Liver (tissue), 9 donors: ENCODE results near the gene NDUFC2. TPM values are rescaled to one million over a fixed set of nuclear protein-coding genes. Genes with fewer than 3 reads are reported as not detected.
A peak's percentile ranks its signal among the peaks of the same experiment; 100 is the strongest.
"Not testable (repeated sequence)": the region's sequence is repeated elsewhere in the genome, so short reads cannot be mapped to it uniquely, and the experiment has no call there.

Experiments used
- DNase-seq: peaks from one replicate; pipeline ENCODE4 v3.0.0-alpha.2; 2017; ENCODE audit warnings: low spot score
- H3K27ac ChIP-seq, 2 donors: one replicate each; pipeline ENCODE4 v1.7.0; 2013; ENCODE audit warnings: inconsistent platforms in 2 of 2, low read length in 2 of 2, control low read depth in 1 of 2, low read depth in 1 of 2, mild to moderate bottlenecking in 1 of 2
- H3K27me3 ChIP-seq, 4 donors: one replicate each; pipeline versions ENCODE4 v1.6.1 to v1.7.0; 2013; ENCODE audit warnings: low read length in 3 of 4, inconsistent platforms in 1 of 4, mild to moderate bottlenecking in 1 of 4, moderate library complexity in 1 of 4; ENCODE audit not compliant: control insufficient read depth in 4 of 4, insufficient read depth in 4 of 4
- H3K36me3 ChIP-seq, 4 donors: one replicate each; pipeline versions ENCODE4 v1.6.1 to v1.7.0; 2013; ENCODE audit warnings: low read length in 3 of 4, mild to moderate bottlenecking in 3 of 4, low read depth in 1 of 4, moderate library complexity in 1 of 4; ENCODE audit not compliant: control insufficient read depth in 4 of 4, insufficient read depth in 3 of 4
- H3K4me1 ChIP-seq, 4 donors: one replicate each; pipeline versions ENCODE4 v1.6.1 to v1.7.0; 2013; ENCODE audit warnings: low read length in 3 of 4, mild to moderate bottlenecking in 3 of 4, moderate library complexity in 1 of 4; ENCODE audit not compliant: control insufficient read depth in 4 of 4, insufficient read depth in 4 of 4
- H3K4me3 ChIP-seq, 3 donors: one replicate each; pipeline versions ENCODE4 v1.6.1 to v1.7.0; 2013; ENCODE audit warnings: low read length in 3 of 3, control low read depth in 1 of 3, low read depth in 1 of 3, mild to moderate bottlenecking in 1 of 3
- H3K9ac ChIP-seq, 2 donors: one replicate each; pipeline ENCODE4 v1.7.0; 2013; ENCODE audit warnings: low read length in 2 of 2, mild to moderate bottlenecking in 2 of 2, moderate library complexity in 2 of 2, control low read depth in 1 of 2, low read depth in 1 of 2
- H3K9me3 ChIP-seq, 4 donors: one replicate each; pipeline versions ENCODE4 v1.6.1 to v1.7.0; 2013; ENCODE audit warnings: low read length in 3 of 4; ENCODE audit not compliant: control insufficient read depth in 4 of 4
- ATF3 ChIP-seq: IDR thresholded peaks from 2 replicates; pipeline ENCODE4 v1.6.1; 2016; ENCODE audit warnings: antibody characterized with exemption
- EGR1 ChIP-seq, 2 donors: IDR thresholded peaks; 2 replicates each; pipeline ENCODE4 v1.6.1; 2016 to 2018; ENCODE audit warnings: antibody characterized with exemption in 2 of 2, low read depth in 2 of 2
- FOXA1 ChIP-seq: IDR thresholded peaks from 2 replicates; pipeline ENCODE4 v1.6.1; 2016; ENCODE audit warnings: antibody characterized with exemption
- FOXA2 ChIP-seq: IDR thresholded peaks from 2 replicates; pipeline ENCODE4 v1.6.1; 2016; ENCODE audit warnings: antibody characterized with exemption
- GABPA ChIP-seq, 2 donors: IDR thresholded peaks in 1 of 2; conservative IDR thresholded peaks in 1 of 2; 2 replicates each; pipeline ENCODE4 v1.6.1; 2016; ENCODE audit warnings: antibody characterized with exemption in 2 of 2, mild to moderate bottlenecking in 1 of 2, moderate library complexity in 1 of 2
- HNF4A ChIP-seq, 2 donors: conservative IDR thresholded peaks; 2 replicates each; pipeline ENCODE4 v1.6.1; 2016; ENCODE audit warnings: antibody characterized with exemption in 2 of 2, mild to moderate bottlenecking in 2 of 2
- HNF4G ChIP-seq: IDR thresholded peaks from 2 replicates; pipeline ENCODE4 v1.6.1; 2016; ENCODE audit warnings: antibody characterized with exemption
- NR2F2 ChIP-seq: IDR thresholded peaks from 2 replicates; pipeline ENCODE4 v1.6.1; 2016; ENCODE audit warnings: antibody characterized with exemption
- RAD21 ChIP-seq, 2 donors: IDR thresholded peaks; 2 replicates each; pipeline ENCODE4 v1.6.1; 2016; ENCODE audit warnings: antibody characterized with exemption in 2 of 2, mild to moderate bottlenecking in 2 of 2
- RXRA ChIP-seq, 2 donors: IDR thresholded peaks; 2 replicates each; pipeline ENCODE4 v1.6.1; 2017 to 2018; ENCODE audit warnings: antibody characterized with exemption in 2 of 2, mild to moderate bottlenecking in 1 of 2
- TAF1 ChIP-seq: conservative IDR thresholded peaks from 2 replicates; pipeline ENCODE4 v1.6.1; 2016; ENCODE audit warnings: antibody characterized with exemption, mild to moderate bottlenecking
- YY1 ChIP-seq: IDR thresholded peaks from 2 replicates; pipeline ENCODE4 v1.6.1; 2016; ENCODE audit warnings: antibody characterized with exemption, mild to moderate bottlenecking
- WGBS: extraction: QIAGEN DNeasy Blood & Tissue Kit; methylation state at CpG from one replicate; pipeline ENCODE4 v1.1.7; 2013; 5-methylcytosine and 5-hydroxymethylcytosine counted together
- polyA plus RNA-seq, 2 donors: library from polyadenylated mRNA; stranded (reverse) in 1 of 2; unstranded in 1 of 2; fragments of 200-250 nt in 1 of 2; fragments of >200 nt in 1 of 2; fragmentation: Nextera tagmentation in 1 of 2; extraction: Ambion mirVana in 1 of 2; gene quantifications; one replicate each; pipeline versions ENCODE4 v1.2.1 to v1.2.3, GENCODE V29; 2013 to 2015
- total RNA-seq, 2 donors: library from RNA; depleted of rRNA; stranded (reverse); fragments of >200 nt; gene quantifications; one replicate each; pipeline ENCODE4 v1.2.3, GENCODE V29; 2014
- TF ChIP-seq, protein P1 (sequence below): IDR thresholded peaks from 2 replicates; pipeline ENCODE4 v1.6.1; 2016; ENCODE audit warnings: antibody characterized with exemption
- TF ChIP-seq, protein P2 (sequence below): IDR thresholded peaks from 2 replicates; pipeline ENCODE4 v1.6.1; 2016; ENCODE audit warnings: antibody characterized with exemption
- TF ChIP-seq, protein P3 (sequence below): IDR thresholded peaks from 2 replicates; pipeline ENCODE4 v1.6.1; 2016; ENCODE audit warnings: antibody characterized with exemption, mild to moderate bottlenecking
- donor health status: healthy.
- donor health status: healthy.
- donor health status: healthy.
- donor health status: healthy.
- donor health status: healthy.

The NDUFC2 gene
- total and polyA plus RNA-seq, 4 donors, result 86.9 to 783 (median 199) TPM

- H3K4me1 ChIP-seq, result peaks cover 11 to 54% (median 34%) of the 10 kb centered on the region in 4 donors
Measured at GRCh38 chr11:78060533-78060932, 19.1 kb downstream of the NDUFC2 start.

GRCh38 chr11:78059749-78060328, 19.8 kb downstream of the NDUFC2 start:
- not testable (repeated sequence) for H3K36me3 ChIP-seq, DNase-seq, H3K4me3 ChIP-seq, H3K9ac ChIP-seq, H3K9me3 ChIP-seq, H3K27me3 ChIP-seq
- peaks cover 11 to 57% (median 35%) of the 10 kb centered on the region in 4 donors for H3K4me1 ChIP-seq
- 90% methylated on average over 9 of the region's 9 CpGs for WGBS
- H3K27ac ChIP-seq, result peak overlapping the region in 1 of 2 donors; percentile 87

More at GRCh38 chr11:78060533-78060932, 19.1 kb downstream of the NDUFC2 start:
- WGBS, result 79% methylated on average over 8 of the region's 8 CpGs
- DNase-seq, result no peak
- TF ChIP-seq FOXA1 (no peak), EGR1 (IDR thresholded peaks at IDR 0.05; ENCODE audit: low read depth in 2 of 2) (no peak), YY1 (no peak), HNF4A (conservative IDR thresholded peaks at IDR 0.05) (no peak), GABPA (IDR thresholded peaks at IDR 0.05 in 1 of 2, conservative IDR thresholded peaks at IDR 0.05 in 1 of 2) (no peak), RAD21 (IDR thresholded peaks at IDR 0.05) (no peak), RXRA (IDR thresholded peaks at IDR 0.05) (no peak), ATF3 (no peak), TAF1 (no peak), HNF4G (no peak), FOXA2 (no peak), NR2F2 (no peak)
- TF ChIP-seq, protein P1, sequence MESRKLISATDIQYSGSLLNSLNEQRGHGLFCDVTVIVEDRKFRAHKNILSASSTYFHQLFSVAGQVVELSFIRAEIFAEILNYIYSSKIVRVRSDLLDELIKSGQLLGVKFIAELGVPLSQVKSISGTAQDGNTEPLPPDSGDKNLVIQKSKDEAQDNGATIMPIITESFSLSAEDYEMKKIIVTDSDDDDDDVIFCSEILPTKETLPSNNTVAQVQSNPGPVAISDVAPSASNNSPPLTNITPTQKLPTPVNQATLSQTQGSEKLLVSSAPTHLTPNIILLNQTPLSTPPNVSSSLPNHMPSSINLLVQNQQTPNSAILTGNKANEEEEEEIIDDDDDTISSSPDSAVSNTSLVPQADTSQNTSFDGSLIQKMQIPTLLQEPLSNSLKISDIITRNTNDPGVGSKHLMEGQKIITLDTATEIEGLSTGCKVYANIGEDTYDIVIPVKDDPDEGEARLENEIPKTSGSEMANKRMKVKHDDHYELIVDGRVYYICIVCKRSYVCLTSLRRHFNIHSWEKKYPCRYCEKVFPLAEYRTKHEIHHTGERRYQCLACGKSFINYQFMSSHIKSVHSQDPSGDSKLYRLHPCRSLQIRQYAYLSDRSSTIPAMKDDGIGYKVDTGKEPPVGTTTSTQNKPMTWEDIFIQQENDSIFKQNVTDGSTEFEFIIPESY, result no peak
- TF ChIP-seq, protein P2, sequence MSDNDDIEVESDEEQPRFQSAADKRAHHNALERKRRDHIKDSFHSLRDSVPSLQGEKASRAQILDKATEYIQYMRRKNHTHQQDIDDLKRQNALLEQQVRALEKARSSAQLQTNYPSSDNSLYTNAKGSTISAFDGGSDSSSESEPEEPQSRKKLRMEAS, result no peak
- TF ChIP-seq, protein P3, sequence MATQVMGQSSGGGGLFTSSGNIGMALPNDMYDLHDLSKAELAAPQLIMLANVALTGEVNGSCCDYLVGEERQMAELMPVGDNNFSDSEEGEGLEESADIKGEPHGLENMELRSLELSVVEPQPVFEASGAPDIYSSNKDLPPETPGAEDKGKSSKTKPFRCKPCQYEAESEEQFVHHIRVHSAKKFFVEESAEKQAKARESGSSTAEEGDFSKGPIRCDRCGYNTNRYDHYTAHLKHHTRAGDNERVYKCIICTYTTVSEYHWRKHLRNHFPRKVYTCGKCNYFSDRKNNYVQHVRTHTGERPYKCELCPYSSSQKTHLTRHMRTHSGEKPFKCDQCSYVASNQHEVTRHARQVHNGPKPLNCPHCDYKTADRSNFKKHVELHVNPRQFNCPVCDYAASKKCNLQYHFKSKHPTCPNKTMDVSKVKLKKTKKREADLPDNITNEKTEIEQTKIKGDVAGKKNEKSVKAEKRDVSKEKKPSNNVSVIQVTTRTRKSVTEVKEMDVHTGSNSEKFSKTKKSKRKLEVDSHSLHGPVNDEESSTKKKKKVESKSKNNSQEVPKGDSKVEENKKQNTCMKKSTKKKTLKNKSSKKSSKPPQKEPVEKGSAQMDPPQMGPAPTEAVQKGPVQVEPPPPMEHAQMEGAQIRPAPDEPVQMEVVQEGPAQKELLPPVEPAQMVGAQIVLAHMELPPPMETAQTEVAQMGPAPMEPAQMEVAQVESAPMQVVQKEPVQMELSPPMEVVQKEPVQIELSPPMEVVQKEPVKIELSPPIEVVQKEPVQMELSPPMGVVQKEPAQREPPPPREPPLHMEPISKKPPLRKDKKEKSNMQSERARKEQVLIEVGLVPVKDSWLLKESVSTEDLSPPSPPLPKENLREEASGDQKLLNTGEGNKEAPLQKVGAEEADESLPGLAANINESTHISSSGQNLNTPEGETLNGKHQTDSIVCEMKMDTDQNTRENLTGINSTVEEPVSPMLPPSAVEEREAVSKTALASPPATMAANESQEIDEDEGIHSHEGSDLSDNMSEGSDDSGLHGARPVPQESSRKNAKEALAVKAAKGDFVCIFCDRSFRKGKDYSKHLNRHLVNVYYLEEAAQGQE, result no peak
- Histone ChIP-seq H3K9ac (no peak overlapping the region), H3K9me3 (no peaks in the 10 kb centered on the region), H3K4me3 (no peak overlapping the region), H3K27ac (peak overlapping the region; percentile 87 to 95), H3K36me3 (no peaks in the 10 kb centered on the region), H3K27me3 (no peaks in the 10 kb centered on the region)
